ENCODE measurements around the gene RAB6B.

DNA sequence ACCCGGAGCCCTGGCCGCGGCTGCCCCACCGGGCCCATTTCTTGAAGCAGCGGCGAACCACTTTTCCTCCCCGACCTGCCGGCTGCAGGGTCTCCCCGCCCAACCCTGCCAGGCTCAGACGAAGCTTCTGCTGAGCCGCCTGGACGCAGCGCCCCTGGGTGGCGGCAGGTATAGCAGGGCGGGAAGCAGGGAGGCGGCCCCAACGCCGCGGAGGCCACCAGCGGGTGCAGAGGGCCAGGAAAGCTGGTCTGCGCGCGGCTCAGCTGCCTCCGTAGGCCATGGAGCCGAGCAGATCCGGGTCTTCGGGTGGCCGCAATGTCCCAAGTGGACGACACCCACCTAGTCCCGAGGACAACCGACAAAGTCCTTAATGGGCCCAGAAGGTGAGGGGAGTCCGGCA lies 111.9 kb downstream of the RAB6B start:
- TF ChIP-seq CTCF (conservative IDR thresholded peaks at IDR 0.05; ENCODE audit: low read depth, low read length): no peak
- TF ChIP-seq MAZ (IDR thresholded peaks at IDR 0.05; ENCODE audit: borderline replicate concordance, low read depth, low read length): no peak
- TF ChIP-seq RAD21 (IDR thresholded peaks at IDR 0.05; ENCODE audit: low read length): no peak
- no peak for TF ChIP-seq RCOR1 (IDR thresholded peaks at IDR 0.05; ENCODE audit: insufficient replicate concordance, low read length)
- TF ChIP-seq POLR2A (IDR thresholded peaks at IDR 0.05; ENCODE audit: low read depth, low read length): no peak
- no peak for TF ChIP-seq SMC3 (IDR thresholded peaks at IDR 0.05; ENCODE audit: low read depth, low read length)
- no peak for TF ChIP-seq MXI1 (IDR thresholded peaks at IDR 0.05; ENCODE audit: borderline replicate concordance, low read depth, low read length)
- no peak for TF ChIP-seq MAFK (IDR thresholded peaks at IDR 0.05; ENCODE audit: low read depth, low read length)
- TF ChIP-seq CEBPB (IDR thresholded peaks at IDR 0.05; ENCODE audit: low read depth, low read length): no peak
- no peak for TF ChIP-seq BHLHE40 (IDR thresholded peaks at IDR 0.05; ENCODE audit: low read depth, low read length)
- TF ChIP-seq RFX5 (IDR thresholded peaks at IDR 0.05; ENCODE audit: low read depth, low read length): no peak
